PC-9 (cell line): ENCODE measurements around the gene SPATA2. TPM values are rescaled to one million over a fixed set of nuclear protein-coding genes. Genes with fewer than 3 reads are reported as not detected.

ENCODE experiments used
- BruUV-seq: library from RNA; stranded (reverse); fragments of 400-500 nt; replicated peaks from 2 replicates; lab custom pipeline; 2021; lab: Mats Ljungman, UMichigan
- CTCF ChIA-PET: fragments of 300-600 bp; sonication (Branson Sonifier 250); formaldehyde crosslinking; loops from one replicate; lab custom pipeline; 2022; ENCODE audit warnings: antibody characterized with exemption; lab: Charles Lee
- POLR2A ChIA-PET: fragments of 300-600 bp; sonication (Branson Sonifier 250); formaldehyde crosslinking; loops from one replicate; lab custom pipeline; 2022; ENCODE audit warnings: antibody characterized with exemption; ENCODE audit not compliant: unreplicated experiment; lab: Charles Lee
- DNase-seq, 2 experiments: peaks; one replicate each; pipeline versions ENCODE4 v3.0.0 to v3.0.0-alpha.2; 2015 to 2022; ENCODE audit warnings: mixed read lengths in 1 of 2
- H2AFZ ChIP-seq: fragments of 200-600 bp; sonication (generic); 2 replicates; pipeline ENCODE4 v1.8.1; 2017; ENCODE audit warnings: antibody characterized with exemption
- H3F3A ChIP-seq: fragments of 200-600 bp; sonication (generic); 2 replicates; pipeline ENCODE4 v1.8.1; 2017; ENCODE audit warnings: antibody characterized with exemption, mild to moderate bottlenecking, low read depth; ENCODE audit not compliant: insufficient read depth
- H3K27ac ChIP-seq: fragments of 200-600 bp; sonication (generic); 2 replicates; pipeline ENCODE4 v1.6.1; 2016; ENCODE audit warnings: mixed run types
- H3K27me3 ChIP-seq: fragments of 200-600 bp; sonication (generic); 2 replicates; pipeline ENCODE4 v1.6.1; 2016; ENCODE audit warnings: low read depth, mixed run types; ENCODE audit not compliant: insufficient read depth
- H3K36me3 ChIP-seq: fragments of 200-600 bp; sonication (generic); 2 replicates; pipeline ENCODE4 v1.6.1; 2016; ENCODE audit warnings: low read depth, mixed run types
- H3K4me1 ChIP-seq: fragments of 200-600 bp; sonication (generic); replicated peaks from 2 replicates; pipeline ENCODE4 v1.6.1; 2016; ENCODE audit warnings: mixed run types; ENCODE audit not compliant: insufficient read depth
- H3K4me2 ChIP-seq: fragments of 200-600 bp; sonication (generic); 2 replicates; pipeline ENCODE4 v1.6.1; 2017; ENCODE audit warnings: mixed run types
- H3K4me3 ChIP-seq: fragments of 200-600 bp; sonication (generic); 2 replicates; pipeline ENCODE4 v1.6.1; 2016; ENCODE audit warnings: mixed run types
- H3K79me2 ChIP-seq: fragments of 200-600 bp; sonication (generic); 2 replicates; pipeline ENCODE4 v1.6.1; 2017; ENCODE audit warnings: low read depth, mixed run types
- H3K9me2 ChIP-seq: fragments of 200-600 bp; sonication (generic); 2 replicates; pipeline ENCODE4 v1.8.1; 2017; ENCODE audit warnings: mild to moderate bottlenecking; ENCODE audit not compliant: insufficient read depth
- H3K9me3 ChIP-seq: fragments of 200-600 bp; sonication (generic); 2 replicates; pipeline ENCODE4 v1.8.1; 2016; ENCODE audit warnings: low read depth; ENCODE audit not compliant: insufficient read depth
- H4K20me1 ChIP-seq: fragments of 200-600 bp; sonication (generic); 2 replicates; pipeline ENCODE4 v1.8.1; 2017; ENCODE audit not compliant: insufficient read depth
- CTCF ChIP-seq: fragments of 200-600 bp; sonication (generic); conservative IDR thresholded peaks from 2 replicates; pipeline ENCODE4 v1.6.1; 2017; ENCODE audit warnings: mixed run types, antibody characterized with exemption, mild to moderate bottlenecking, moderate library complexity
- EZH2 ChIP-seq: fragments of 200-600 bp; sonication (generic); IDR thresholded peaks from 2 replicates; pipeline ENCODE4 v1.8.0; 2017; ENCODE audit warnings: antibody characterized with exemption, low read depth
- intact Hi-C: fragments of 100-400 bp; cut with micrococcal nuclease; formaldehyde crosslinking; loops from one replicate; pipeline ENCODE4 v1.10.0; 2022; ENCODE audit not compliant: unreplicated experiment
- total RNA-seq: library from RNA; stranded (reverse); gene quantifications from 2 replicates; pipeline ENCODE4 v1.2.3, GENCODE V29; 2021

The SPATA2 gene
- total RNA-seq, 1 experiment from 2014 or later = 10.9 TPM

GRCh38 chr20:49870261-49870660, 45.1 kb downstream of the SPATA2 start:
- peaks cover 14% of the 10 kb centered on the region; the same call in 1 of the 2 replicates for H3K36me3 ChIP-seq
- no peaks in the 10 kb centered on the region for H4K20me1 ChIP-seq
- no peaks in the 10 kb centered on the region for H3K9me3 ChIP-seq
- no TSS peak for BruUV-seq
- H3F3A ChIP-seq = peaks cover 30% of the 10 kb centered on the region; the same call in 1 of the 2 replicates
- no peaks in the 10 kb centered on the region for H3K9me2 ChIP-seq
- H2AFZ ChIP-seq = no peak overlapping the region
- H3K4me3 ChIP-seq = no peak overlapping the region
- no peak overlapping the region for H3K4me2 ChIP-seq
- DNase-seq = no peak
- H3K79me2 ChIP-seq = no peaks in the 10 kb centered on the region
- H3K27me3 ChIP-seq = no peaks in the 10 kb centered on the region
- POLR2A ChIA-PET = no interaction called here
- no peak for TF ChIP-seq CTCF
- CTCF ChIA-PET = no interaction called here
- H3K27ac ChIP-seq = no peak overlapping the region
- peaks cover 12% of the 10 kb centered on the region for H3K4me1 ChIP-seq
- intact Hi-C loops = no loop called here

- ChIA-PET POLR2A (no interaction called here), CTCF (no interaction called here)
- BruUV-seq = no TSS peak
Measured at GRCh38 chr20:49868964-49869363, 46.4 kb downstream of the SPATA2 start.

GRCh38 chr20:49868538-49868937, 46.8 kb downstream of the SPATA2 start:
- Histone ChIP-seq H3K36me3 (peaks cover 24% of the 10 kb centered on the region; the same call in 1 of the 2 replicates), H3K9me2 (no peaks in the 10 kb centered on the region), H3K4me2 (no peak overlapping the region), H4K20me1 (no peaks in the 10 kb centered on the region), H3K4me1 (peaks cover 12% of the 10 kb centered on the region), H3F3A (peaks cover 27% of the 10 kb centered on the region; the same call in 1 of the 2 replicates), H2AFZ (no peak overlapping the region), H3K27ac (no peak overlapping the region), H3K79me2 (no peaks in the 10 kb centered on the region), H3K4me3 (no peak overlapping the region), H3K9me3 (no peaks in the 10 kb centered on the region), H3K27me3 (no peaks in the 10 kb centered on the region)
- intact Hi-C loops = no loop called here
- POLR2A ChIA-PET = no interaction called here
- no peak for DNase-seq
- TF ChIP-seq EZH2 (no peak), CTCF (no peak)
- CTCF ChIA-PET = no interaction called here
- no TSS peak for BruUV-seq

More at GRCh38 chr20:49868964-49869363, 46.4 kb downstream of the SPATA2 start:
- no peak for TF ChIP-seq CTCF
- TF ChIP-seq EZH2 = no peak
- Histone ChIP-seq H3K4me2 (no peak overlapping the region), H3K36me3 (peaks cover 22% of the 10 kb centered on the region; the same call in 1 of the 2 replicates), H3K9me2 (no peaks in the 10 kb centered on the region), H3K4me1 (peaks cover 12% of the 10 kb centered on the region), H3K79me2 (no peaks in the 10 kb centered on the region), H2AFZ (no peak overlapping the region), H3F3A (peaks cover 27% of the 10 kb centered on the region; the same call in 1 of the 2 replicates), H3K27me3 (no peaks in the 10 kb centered on the region), H3K9me3 (no peaks in the 10 kb centered on the region), H4K20me1 (no peaks in the 10 kb centered on the region), H3K27ac (no peak overlapping the region), H3K4me3 (no peak overlapping the region)
- intact Hi-C loops = no loop called here
- DNase-seq = no peak
